ENCODE measurements around the gene CD247.

- TF ChIP-seq CTCF (IDR thresholded peaks at IDR 0.05) (no peak), POLR2A (IDR thresholded peaks at IDR 0.05) (no peak)
Observed at GRCh38 chr1:167474191-167474641, 44.1 kb downstream of the CD247 start.

Measured in vagina (tissue), 2 donors.